ENCODE data around the gene ZBTB5.

- no peak for TF ChIP-seq CTCF (conservative IDR thresholded peaks at IDR 0.05 in 1 of 2, IDR thresholded peaks at IDR 0.05 in 1 of 2; ENCODE audit: low read depth in 1 of 2, low read length in 2 of 2)
- TF ChIP-seq EZH2 (IDR thresholded peaks at IDR 0.05; ENCODE audit: low read length, missing control alignments) = no peak
These were observed 39.4 kb upstream of the ZBTB5 start for GRCh38 chr9:37504605-37505004.

All from fibroblast of lung (primary cell).